BLaER1 (cell line): ENCODE data around the gene MINK1.

Experiments used
- H3K27ac ChIP-seq: shearing (Covaris generic); formaldehyde crosslinking; 2 replicates; pipeline ENCODE4 v1.8.1; 2022
- H3K27me3 ChIP-seq: shearing (Covaris generic); formaldehyde crosslinking; 2 replicates; pipeline ENCODE4 v1.8.1; 2022
- H3K36me3 ChIP-seq: shearing (Covaris generic); formaldehyde crosslinking; 2 replicates; pipeline ENCODE4 v1.8.1; 2022
- H3K4me1 ChIP-seq: shearing (Covaris generic); formaldehyde crosslinking; 2 replicates; pipeline ENCODE4 v1.8.1; 2022
- H3K4me2 ChIP-seq: shearing (Covaris generic); formaldehyde crosslinking; 2 replicates; pipeline ENCODE4 v1.8.1; 2022
- H3K4me3 ChIP-seq: shearing (Covaris generic); formaldehyde crosslinking; 2 replicates; pipeline ENCODE4 v1.8.1; 2022
- H3K9ac ChIP-seq: shearing (Covaris generic); formaldehyde crosslinking; 2 replicates; pipeline ENCODE4 v1.8.1; 2022
- H3K9me3 ChIP-seq: shearing (Covaris generic); formaldehyde crosslinking; 2 replicates; pipeline ENCODE4 v1.8.1; 2022
- H4K20me1 ChIP-seq: shearing (Covaris generic); formaldehyde crosslinking; 2 replicates; pipeline ENCODE4 v1.8.1; 2022
- Cebpa-rat ChIP-seq: shearing (Covaris generic); IDR thresholded peaks from 2 replicates; pipeline ENCODE4 v1.8.1; 2022

MINK1 gene

DNA sequence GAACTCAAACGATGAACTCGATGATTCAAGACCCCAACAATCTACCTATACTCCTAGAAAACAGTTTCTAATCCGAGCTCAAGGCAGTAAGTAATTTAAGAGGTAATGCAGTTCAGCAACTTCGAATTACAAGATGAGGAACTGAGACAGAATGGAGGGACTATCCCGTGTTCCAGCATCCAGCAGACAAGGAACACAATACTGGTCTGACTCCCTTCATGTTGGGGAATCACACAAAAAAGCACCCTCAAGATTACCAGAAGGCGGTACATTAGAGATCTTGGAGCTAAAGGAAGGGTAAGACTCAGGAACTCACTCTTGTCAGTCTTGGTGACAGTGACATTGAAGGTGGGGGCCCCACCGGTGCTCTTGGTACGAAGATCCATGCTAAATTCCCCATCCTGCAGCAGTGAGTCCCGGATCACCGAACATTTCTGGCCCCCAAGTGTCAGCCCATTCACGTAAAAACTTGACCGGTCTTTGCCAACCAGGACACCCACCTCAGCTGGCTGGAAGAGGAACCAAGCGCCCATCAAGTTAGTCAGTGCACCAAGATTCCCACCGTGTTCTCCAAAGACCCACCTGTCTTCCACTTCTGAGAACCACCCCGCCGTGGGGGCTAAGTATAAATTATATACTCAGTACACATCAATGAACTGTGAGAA, 113.3 kb downstream of the MINK1 start:
- Histone ChIP-seq H4K20me1 (peaks cover 69% of the 10 kb centered on the region), H3K27me3 (no peaks in the 10 kb centered on the region), H3K9me3 (no peaks in the 10 kb centered on the region), H3K27ac (peak overlapping the region; percentile 99; the same call in 1 of the 2 replicates), H3K4me1 (peaks cover 69% of the 10 kb centered on the region), H3K36me3 (peaks cover 52% of the 10 kb centered on the region), H3K4me2 (peak overlapping the region; percentile 99), H3K9ac (peak overlapping the region; percentile 99), H3K4me3 (peak overlapping the region; percentile 100)
- no peak for TF ChIP-seq Cebpa-rat

DNA sequence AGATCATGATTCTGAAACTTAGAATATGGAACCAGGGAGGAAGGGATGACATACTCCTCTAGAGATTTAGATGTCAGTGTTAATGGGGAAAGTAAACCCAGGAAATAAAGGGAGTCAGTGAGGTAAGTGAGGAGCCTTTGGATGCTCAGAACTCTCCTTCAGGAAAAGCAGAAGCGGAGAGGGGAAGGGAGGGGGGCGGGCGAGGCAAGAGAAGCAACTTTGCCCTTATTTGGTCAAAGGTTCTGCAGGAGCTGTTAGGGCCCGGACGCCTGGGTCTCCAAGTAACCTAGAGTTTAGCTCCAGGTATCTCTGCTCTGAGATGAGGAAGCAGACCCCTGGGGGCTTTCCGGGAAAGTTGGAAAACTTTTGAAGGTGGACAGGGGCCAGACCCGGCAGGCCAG, 113.9 kb downstream of the MINK1 start:
- Histone ChIP-seq H3K4me2 (peak overlapping the region; percentile 99), H4K20me1 (peaks cover 63% of the 10 kb centered on the region), H3K36me3 (peaks cover 48% of the 10 kb centered on the region), H3K27me3 (no peaks in the 10 kb centered on the region), H3K4me3 (peak overlapping the region; percentile 100), H3K4me1 (peaks cover 69% of the 10 kb centered on the region), H3K9me3 (no peaks in the 10 kb centered on the region), H3K9ac (peak overlapping the region; percentile 99), H3K27ac (peak overlapping the region; percentile 99; the same call in 1 of the 2 replicates)
- no peak for TF ChIP-seq Cebpa-rat
